HG03066 (cell line): ENCODE measurements around the gene TNFAIP2.

Experiments
- ATAC-seq: cut with Tn5 transposase; IDR thresholded peaks from one replicate; pipeline ENCODE4 v1.9.1; 2021; ENCODE audit warnings: low read depth; ENCODE audit not compliant: unreplicated experiment

The TNFAIP2 gene

GRCh38 chr14:103121121-103121845, 2.0 kb upstream of the TNFAIP2 start:
- no peak for ATAC-seq

GRCh38 chr14:103121846-103122584, 1.2 kb upstream of the TNFAIP2 start:
- ATAC-seq = no peak

GRCh38 chr14:103122585-103122946, 695 bp upstream of the TNFAIP2 start:
- ATAC-seq = no peak

- no peak for ATAC-seq
These were observed 606 bp downstream of the TNFAIP2 start for GRCh38 chr14:103123634-103124500.

- no peak for ATAC-seq
These were observed 1.3 kb downstream of the TNFAIP2 start for GRCh38 chr14:103124501-103125001.

- no peak for ATAC-seq
These were observed 2.1 kb downstream of the TNFAIP2 start for GRCh38 chr14:103125098-103126070.

- no peak for ATAC-seq
These were observed 3.0 kb downstream of the TNFAIP2 start for GRCh38 chr14:103126088-103126872.

GRCh38 chr14:103126873-103127304, 3.6 kb downstream of the TNFAIP2 start:
- no peak for ATAC-seq

GRCh38 chr14:103127356-103127755, 4.1 kb downstream of the TNFAIP2 start:
- no peak for ATAC-seq

GRCh38 chr14:103127861-103128598, 4.8 kb downstream of the TNFAIP2 start:
- ATAC-seq = no peak

- ATAC-seq = no peak
These were observed 5.5 kb downstream of the TNFAIP2 start for GRCh38 chr14:103128631-103129300.

GRCh38 chr14:103129301-103130016, 6.2 kb downstream of the TNFAIP2 start:
- no peak for ATAC-seq

- no peak for ATAC-seq
These were observed 6.9 kb downstream of the TNFAIP2 start for GRCh38 chr14:103130017-103130764.

- no peak for ATAC-seq
These were observed 7.7 kb downstream of the TNFAIP2 start for GRCh38 chr14:103130965-103131364.

- ATAC-seq = no peak
These were observed 8.3 kb downstream of the TNFAIP2 start for GRCh38 chr14:103131580-103131979.

- no peak for ATAC-seq
These were observed 9.3 kb downstream of the TNFAIP2 start for GRCh38 chr14:103132381-103133209.
